K562 (cell line): ENCODE results near the gene TMEM43. TPM values are rescaled to one million over a fixed set of nuclear protein-coding genes. Genes with fewer than 3 reads are reported as not detected.

Source experiments
- ATAC-seq: fragments of 200-7000 bp; cut with Tn5 transposase; 3 replicates; pipeline ENCODE4 v1.9.1; 2020; ENCODE audit warnings: moderate library complexity
- BruUV-seq: library from RNA; stranded (reverse); fragments of 400-500 nt; replicated peaks from 2 replicates; lab custom pipeline; 2021; lab: Mats Ljungman, UMichigan
- CTCF ChIA-PET: fragments of 300-600 bp; formaldehyde crosslinking; extraction: SDS; loops from one replicate; lab custom pipeline; 2021; ENCODE audit warnings: low intra/inter-chr PET ratio; lab: Yijun Ruan, JAX
- POLR2A ChIA-PET: fragments of 300-600, 350-650 bp; sonication (Branson Sonifier 250); formaldehyde crosslinking; extraction: SDS; loops from one replicate; lab custom pipeline; 2021; ENCODE audit warnings: antibody characterized with exemption, inconsistent platforms; lab: Yijun Ruan, JAX
- DNase-seq, 4 experiments: peaks; one replicate each; pipeline versions ENCODE4 v3.0.0 to v3.0.0-alpha.2; 2011 to 2018; ENCODE audit warnings: low spot score in 3 of 4, mixed read lengths in 3 of 4; ENCODE audit errors: extremely low read depth in 1 of 4
- FAIRE-seq: peaks from 2 replicates; lab custom pipeline; 2011; peaks lifted over from hg19 to GRCh38; lab: Jason Lieb, UNC
- H2AFZ ChIP-seq: 2 replicates; pipeline ENCODE4 v1.6.0; 2011; ENCODE audit warnings: low read depth, low read length, control low read depth, inconsistent platforms
- H3K27ac ChIP-seq: fragments of 200-600 bp; 3 replicates; pipeline ENCODE4 v1.8.0; 2011; ENCODE audit warnings: low read depth, mild to moderate bottlenecking, control low read depth, inconsistent platforms, low read length, moderate library complexity, mixed read lengths; ENCODE audit errors: extremely low read depth
- H3K27me3 ChIP-seq, 2 experiments: fragments of 300-600 bp in 1 of 2; 2 replicates in 1 of 2; 3 replicates in 1 of 2; pipeline versions ENCODE4 v1.6.0 to v1.8.0; 2011; ENCODE audit warnings: inconsistent platforms in 2 of 2, low read length in 2 of 2, mild to moderate bottlenecking in 1 of 2, mixed read lengths in 1 of 2, moderate library complexity in 1 of 2; ENCODE audit not compliant: control insufficient read depth in 2 of 2, insufficient read depth in 2 of 2
- H3K36me3 ChIP-seq: fragments of 300-600 bp; 3 replicates; pipeline ENCODE4 v1.8.0; 2011; ENCODE audit warnings: mild to moderate bottlenecking, low read length, inconsistent platforms; ENCODE audit not compliant: control insufficient read depth, insufficient read depth
- H3K4me1 ChIP-seq, 2 experiments: fragments of 200-600 bp in 1 of 2; replicated peaks in 1 of 2; 2 replicates in 1 of 2; 3 replicates in 1 of 2; pipeline versions ENCODE4 v1.5.1 to v1.8.0; 2011; ENCODE audit warnings: inconsistent platforms in 2 of 2, low read length in 2 of 2, mild to moderate bottlenecking in 1 of 2, mixed read lengths in 1 of 2, moderate library complexity in 1 of 2; ENCODE audit not compliant: control insufficient read depth in 2 of 2, insufficient read depth in 2 of 2
- H3K4me2 ChIP-seq: 2 replicates; pipeline ENCODE4 v1.6.1; 2011; ENCODE audit warnings: low read length, control low read depth, inconsistent platforms, mixed read lengths; ENCODE audit not compliant: insufficient read depth
- H3K4me3 ChIP-seq: fragments of 200-600 bp; sonication (generic), shearing (Covaris generic); 2 replicates; pipeline ENCODE4 v1.5.1; 2016; ENCODE audit warnings: control low read depth, inconsistent platforms
- H3K79me2 ChIP-seq: fragments of 200-600 bp; 3 replicates; pipeline ENCODE4 v1.8.0; 2011; ENCODE audit warnings: low read length, inconsistent platforms; ENCODE audit not compliant: control insufficient read depth, insufficient read depth
- H3K9ac ChIP-seq, 2 experiments: 2 replicates each; pipeline versions ENCODE4 v1.6.0 to v1.6.1; 2011; ENCODE audit warnings: low read depth in 2 of 2, low read length in 2 of 2, control low read depth in 1 of 2, inconsistent platforms in 1 of 2, mild to moderate bottlenecking in 1 of 2, mixed read lengths in 1 of 2; ENCODE audit not compliant: insufficient read depth in 1 of 2
- H3K9me1 ChIP-seq: one replicate; pipeline ENCODE4 v1.6.0; 2011; ENCODE audit warnings: inconsistent platforms, mild to moderate bottlenecking, low read length, moderate library complexity; ENCODE audit not compliant: control insufficient read depth, insufficient read depth
- H3K9me3 ChIP-seq: replicated peaks from 2 replicates; pipeline ENCODE4 v1.5.1; 2011; ENCODE audit warnings: low read depth, low read length, inconsistent platforms; ENCODE audit not compliant: control insufficient read depth, insufficient read depth
- H4K20me1 ChIP-seq: replicated peaks from 2 replicates; pipeline ENCODE4 v1.6.1; 2011; ENCODE audit warnings: low read length, inconsistent platforms, mixed read lengths; ENCODE audit not compliant: control insufficient read depth, insufficient read depth
- CEBPB ChIP-seq: fragments of 450-650 bp; IDR thresholded peaks from 2 replicates; pipeline ENCODE4 v1.6.1; 2016; ENCODE audit warnings: missing genetic modification characterization, missing compliant biosample characterization
- CTCF ChIP-seq, 3 experiments: IDR thresholded peaks in 2 of 3; conservative IDR thresholded peaks in 1 of 3; 2 replicates each; pipeline ENCODE4 v1.5.1; 2011 to 2012; ENCODE audit warnings: low read length in 3 of 3, mild to moderate bottlenecking in 3 of 3, control low read depth in 2 of 3, improper control_type of control experiment in 1 of 3, inconsistent platforms in 1 of 3, low read depth in 1 of 3, mixed read lengths in 1 of 3, moderate library complexity in 1 of 3; ENCODE audit not compliant: insufficient read depth in 2 of 3
- LARP7 ChIP-seq: fragments of 450-650 bp; IDR thresholded peaks from 2 replicates; pipeline ENCODE4 v1.6.1; 2016
- NFYB ChIP-seq: IDR thresholded peaks from 2 replicates; pipeline ENCODE4 v1.6.1; 2011; ENCODE audit warnings: mild to moderate bottlenecking, moderate library complexity; ENCODE audit not compliant: insufficient read length; ENCODE audit errors: extremely low read depth
- RAD21 ChIP-seq, 2 experiments: fragments of 250-450 bp in 1 of 2; fragments of 450-650 bp in 1 of 2; sonication (Bioruptor Pico) in 1 of 2; formaldehyde crosslinking in 1 of 2; IDR thresholded peaks in 1 of 2; conservative IDR thresholded peaks in 1 of 2; 2 replicates each; pipeline versions ENCODE4 v1.4.0 to v1.8.0; 2020 to 2022; ENCODE audit warnings: mild to moderate bottlenecking in 2 of 2, moderate library complexity in 1 of 2
- REST ChIP-seq, 2 experiments: fragments of 450-650 bp; formaldehyde crosslinking in 1 of 2; IDR thresholded peaks; 2 replicates each; pipeline versions ENCODE4 v1.4.0 to v1.6.1; 2014 to 2020; ENCODE audit warnings: mild to moderate bottlenecking in 2 of 2, borderline replicate concordance in 1 of 2, low read depth in 1 of 2
- SMC3 ChIP-seq: conservative IDR thresholded peaks from 2 replicates; pipeline ENCODE4 v1.6.1; 2011; ENCODE audit warnings: low read depth, low read length, improper control_type of control experiment; ENCODE audit not compliant: insufficient read depth
- TBP ChIP-seq: optimal IDR thresholded peaks from 2 replicates; pipeline ENCODE3; 2011; ENCODE audit warnings: low read depth, low read length, improper control_type of control experiment
- TFAM ChIP-seq: fragments of 250-450 bp; sonication (Bioruptor Pico); conservative IDR thresholded peaks from 2 replicates; pipeline ENCODE4 v1.5.0; 2021; ENCODE audit warnings: mild to moderate bottlenecking, moderate library complexity
- WGBS: fragments of 100-300 bp; shearing (Covaris generic); methylation state at CpG from one replicate; pipeline ENCODE4 v1.1.6; 2016; ENCODE audit warnings: low coverage, mixed read lengths; ENCODE audit not compliant: insufficient coverage; ENCODE audit errors: missing lambda C conversion rate; 5-methylcytosine and 5-hydroxymethylcytosine counted together
- in situ Hi-C: fragments of 300-500 bp; cut with MboI; formaldehyde crosslinking; loops from 4 replicates; pipeline ENCODE4 v1.15.0; 2018; ENCODE audit warnings: inconsistent platforms, mixed read lengths
- intact Hi-C: fragments of 100-400 bp; cut with micrococcal nuclease; formaldehyde crosslinking; loops from 2 replicates; pipeline ENCODE4 v1.14.2; 2022
- polyA plus RNA-seq, 8 experiments: library from polyadenylated mRNA; depleted of rRNA in 4 of 8; stranded (reverse) in 5 of 8; unstranded in 3 of 8; fragments of >200 nt; fragmentation: Nextera tagmentation in 2 of 8; fragmentation: Illumina TruSeq in 1 of 8; extraction: Ambion mirVana in 2 of 8; extraction: Trizol in 1 of 8; gene quantifications; 2 replicates each; pipeline versions ENCODE4 v1.2.1 to v1.2.3, GENCODE V29; 2011 to 2014; ENCODE audit warnings: inconsistent platforms in 1 of 8, missing spikeins in 1 of 8
- total RNA-seq, 7 experiments: library from RNA; depleted of rRNA in 6 of 7; stranded (reverse); fragments of >200 nt in 6 of 7; fragmentation: Illumina TruSeq in 2 of 7; extraction: Trizol in 2 of 7; gene quantifications; 2 replicates each; pipeline versions ENCODE4 v1.2.1 to v1.2.3, GENCODE V29; 2011 to 2021; ENCODE audit warnings: low replicate concordance in 1 of 7

Gene TMEM43
- total and polyA plus RNA-seq, 9 of the 15 experiments (the other 6 are each of a cell fraction or from before 2014, with no cell fraction given) = 16.7 to 46.1 (median 35.7) TPM

- FAIRE-seq (no peak), ATAC-seq (peak; percentile 45; the same call in 2 of the 3 replicates), DNase-seq (no peak)
- Histone ChIP-seq H3K4me2 (no peak overlapping the region), H3K9me3 (peaks cover 5% of the 10 kb centered on the region), H4K20me1 (no peaks in the 10 kb centered on the region), H3K27me3 (no peaks in the 10 kb centered on the region), H3K9ac (no peak overlapping the region), H3K4me1 (no peaks in the 10 kb centered on the region; a peak in 1 of 5 replicates), H3K27ac (no peak overlapping the region), H3K9me1 (no peaks in the 10 kb centered on the region), H3K4me3 (no peak overlapping the region), H3K36me3 (peaks cover 76% of the 10 kb centered on the region), H3K79me2 (peaks cover 26% of the 10 kb centered on the region), H2AFZ (no peak overlapping the region)
- in situ Hi-C loops = no loop called here
- WGBS = 95% methylated on average over 7 of the region's 7 CpGs
- TF ChIP-seq REST (IDR thresholded peaks at IDR 0.05; ENCODE audit: borderline replicate concordance) (peak; percentile 58; the same call in 1 of the 2 replicates), REST (CRISPR knock-in tag; IDR thresholded peaks at IDR 0.05; ENCODE audit: low read depth) (no peak), SMC3 (0 out of 2 replicates have a peak, but pooled peaks have one; percentile 14), NFYB (no peak), RAD21 (CRISPR knock-in tag; conservative IDR thresholded peaks at IDR 0.05 in 1 of 2, IDR thresholded peaks at IDR 0.05 in 1 of 2) (peak in 1 of 2 experiments; percentile 32; a peak in 2 of 4 replicates), TFAM (CRISPR knock-in tag) (no peak), TBP (no peak), CEBPB (tag) (no peak), CTCF (IDR thresholded peaks at IDR 0.05 in 2 of 3, conservative IDR thresholded peaks at IDR 0.05 in 1 of 3; ENCODE audit: insufficient read depth in 2 of 3, low read depth in 1 of 3, low read length in 3 of 3) (peak; percentile 18 to 59 (median 45); a peak in 5 of 6 replicates), LARP7 (no peak)
- intact Hi-C loops = loop anchor here (2.0 kb wide), 1 partner anchor 217 kb away; no protein-coding TSS in a partner anchor
- ChIA-PET CTCF (interaction anchor here (0.9 to 1.5 kb wide), 2 partner anchors 217 to 458 kb away, joined by 4 to 8 read pairs; no protein-coding TSS in a partner anchor), POLR2A (interaction anchor here (0.7 to 2.1 kb wide), 2 partner anchors 10 to 1178 kb away, joined by 3 to 16 read pairs; partner anchors contain the start of genes CHCHD4 and TMEM43)
- no TSS peak for BruUV-seq
These were observed 10.8 kb upstream of the TMEM43 start for GRCh38 chr3:14113965-14114635.
